ENCODE results near the gene ACKR4.

- TF ChIP-seq POLR2A (IDR thresholded peaks at IDR 0.05) (no peak), CTCF (IDR thresholded peaks at IDR 0.05 in 8 of 11, conservative IDR thresholded peaks at IDR 0.05 in 3 of 11) (no peak), POLR2AphosphoS5 (IDR thresholded peaks at IDR 0.05) (no peak)
Observed at GRCh38 chr3:132556508-132557159, 40.4 kb upstream of the ACKR4 start.
